Neural crest cell (in vitro differentiated cells): ENCODE data around the gene PPP1R7. TPM values are rescaled to one million over a fixed set of nuclear protein-coding genes. Genes with fewer than 3 reads are reported as not detected.
"Not testable (repeated sequence)": the region's sequence is repeated elsewhere in the genome, so short reads cannot be mapped to it uniquely, and the experiment has no call there.

Experiments used
- DNase-seq: peaks from one replicate; pipeline ENCODE4 v3.0.0; 2021; ENCODE audit warnings: low read depth, mixed read lengths, low spot score
- H3K27ac Mint-ChIP-seq: one replicate; pipeline ENCODE4 v1.8.0; 2021; ENCODE audit warnings: mild to moderate bottlenecking, mixed read lengths; ENCODE audit not compliant: unreplicated experiment
- H3K27me3 Mint-ChIP-seq: 2 replicates; pipeline ENCODE4 v1.8.0; 2021; ENCODE audit warnings: low read depth, mild to moderate bottlenecking, mixed read lengths
- H3K36me3 Mint-ChIP-seq: 2 replicates; pipeline ENCODE4 v1.8.0; 2021; ENCODE audit warnings: low read depth, mild to moderate bottlenecking, mixed read lengths
- H3K4me1 Mint-ChIP-seq: 2 replicates; pipeline ENCODE4 v1.8.0; 2021; ENCODE audit warnings: mixed read lengths
- H3K4me3 Mint-ChIP-seq: one replicate; pipeline ENCODE4 v1.8.0; 2021; ENCODE audit warnings: mild to moderate bottlenecking, mixed read lengths
- H3K9me3 Mint-ChIP-seq: 2 replicates; pipeline ENCODE4 v1.8.0; 2021; ENCODE audit warnings: mixed read lengths
- CTCF ChIP-seq: fragments of 200-600 bp; sonication (generic); conservative IDR thresholded peaks from 2 replicates; pipeline ENCODE4 v1.5.0; 2021; ENCODE audit warnings: antibody characterized with exemption, mild to moderate bottlenecking
- long read RNA-seq: library from polyadenylated mRNA; unstranded; transcript quantifications from one replicate; pipeline ENCODE4 v2.0.0, GENCODE V29; 2020
- total RNA-seq: library from RNA; stranded (reverse); gene quantifications from 2 replicates; pipeline ENCODE4 v1.2.1, GENCODE V29; 2021

The PPP1R7 gene
- 53.2 and 59.0 TPM in 2 replicates for total RNA-seq
- long read RNA-seq, transcript PPP1R7-201 (10 exons, 2,386 nt): major isoform, 53 of 80 reads
- long read RNA-seq, transcript PPP1R7-209 (9 exons, 959 nt): minor isoform, 6 of 80 reads
- long read RNA-seq, partial matches to known transcripts: 3 of 80 reads
- long read RNA-seq, other reads (novel, unspliced or antisense): 8 of 80 reads

GRCh38 chr2:241149925-241150659 lies at the start of gene PPP1R7:
TSS of gene PPP1R7 (plus strand) at chr2:241150467. CDS start at chr2:241150496, 29 bp downstream.
- H3K36me3 Mint-ChIP-seq: no peaks in the 10 kb centered on the region
- H3K4me3 Mint-ChIP-seq: peak within 1 kb of the TSS; percentile 97
- no peaks in the 10 kb centered on the region for H3K27me3 Mint-ChIP-seq
- no peak for TF ChIP-seq CTCF
- peak within 1 kb of the TSS; percentile 88 for H3K27ac Mint-ChIP-seq
- H3K9me3 Mint-ChIP-seq: no peaks in the 10 kb centered on the region
- H3K4me1 Mint-ChIP-seq: peaks cover 45% of the 10 kb centered on the region
- DNase-seq: peak; percentile 84

- TF ChIP-seq CTCF: no peak
- H3K27me3 Mint-ChIP-seq: no peaks in the 10 kb centered on the region
- H3K4me1 Mint-ChIP-seq: peaks cover 24% of the 10 kb centered on the region
- DNase-seq: peak; percentile 76
- no peaks in the 10 kb centered on the region for H3K9me3 Mint-ChIP-seq
- H3K36me3 Mint-ChIP-seq: peaks cover 3% of the 10 kb centered on the region
- peak within 1 kb of the TSS; percentile 98 for H3K27ac Mint-ChIP-seq
- H3K4me3 Mint-ChIP-seq: peak within 1 kb of the TSS; percentile 99
Measured at GRCh38 chr2:241102239-241102803, 47.9 kb upstream of the PPP1R7 start, which contains the start of gene MTERF4. TSS of gene MTERF4 (minus strand) at chr2:241102287. CDS start at chr2:241102273, 14 bp downstream.

- no peak for TF ChIP-seq CTCF
- Mint-ChIP-seq H3K4me3 (peak overlapping the region; percentile 99), H3K36me3 (peaks cover 3% of the 10 kb centered on the region), H3K9me3 (no peaks in the 10 kb centered on the region), H3K27ac (peak overlapping the region; percentile 98), H3K4me1 (peaks cover 24% of the 10 kb centered on the region), H3K27me3 (no peaks in the 10 kb centered on the region)
- no peak for DNase-seq
Measured at GRCh38 chr2:241103176-241103595, 47.1 kb upstream of the PPP1R7 start.

- H3K9me3 Mint-ChIP-seq, H3K27ac Mint-ChIP-seq, DNase-seq, H3K27me3 Mint-ChIP-seq, H3K36me3 Mint-ChIP-seq: not testable (repeated sequence)
- H3K4me1 Mint-ChIP-seq: peaks cover 23% of the 10 kb centered on the region
- peak overlapping the region; percentile 51 for H3K4me3 Mint-ChIP-seq
Measured at GRCh38 chr2:241104611-241105010, 45.7 kb upstream of the PPP1R7 start.

- Mint-ChIP-seq H3K36me3 (no peaks in the 10 kb centered on the region), H3K4me3 (no peak overlapping the region), H3K27me3 (no peaks in the 10 kb centered on the region), H3K27ac (no peak overlapping the region), H3K4me1 (peaks cover 18% of the 10 kb centered on the region), H3K9me3 (no peaks in the 10 kb centered on the region)
- TF ChIP-seq CTCF: no peak
- DNase-seq: no peak
Measured at GRCh38 chr2:241105641-241106040, 44.6 kb upstream of the PPP1R7 start.
